ENCODE results near the gene ANKH. TPM values are rescaled to one million over a fixed set of nuclear protein-coding genes. Genes with fewer than 3 reads are reported as not detected.
"Not testable (repeated sequence)": the region's sequence is repeated elsewhere in the genome, so short reads cannot be mapped to it uniquely, and the experiment has no call there.

ANKH gene
- total and polyA plus RNA-seq, 8 donors: 3.6 to 115 (median 14.3) TPM

- H3K9me3 ChIP-seq: no peaks in the 10 kb centered on the region
- H3K27ac ChIP-seq: no peak overlapping the region
- intact Hi-C loops (cut with DNase I; ENCODE audit: low total_unique reads): no loop called here
- peaks cover 0 to 18% (median 0%) of the 10 kb centered on the region in 4 donors for H3K36me3 ChIP-seq
- TF ChIP-seq, protein P1, sequence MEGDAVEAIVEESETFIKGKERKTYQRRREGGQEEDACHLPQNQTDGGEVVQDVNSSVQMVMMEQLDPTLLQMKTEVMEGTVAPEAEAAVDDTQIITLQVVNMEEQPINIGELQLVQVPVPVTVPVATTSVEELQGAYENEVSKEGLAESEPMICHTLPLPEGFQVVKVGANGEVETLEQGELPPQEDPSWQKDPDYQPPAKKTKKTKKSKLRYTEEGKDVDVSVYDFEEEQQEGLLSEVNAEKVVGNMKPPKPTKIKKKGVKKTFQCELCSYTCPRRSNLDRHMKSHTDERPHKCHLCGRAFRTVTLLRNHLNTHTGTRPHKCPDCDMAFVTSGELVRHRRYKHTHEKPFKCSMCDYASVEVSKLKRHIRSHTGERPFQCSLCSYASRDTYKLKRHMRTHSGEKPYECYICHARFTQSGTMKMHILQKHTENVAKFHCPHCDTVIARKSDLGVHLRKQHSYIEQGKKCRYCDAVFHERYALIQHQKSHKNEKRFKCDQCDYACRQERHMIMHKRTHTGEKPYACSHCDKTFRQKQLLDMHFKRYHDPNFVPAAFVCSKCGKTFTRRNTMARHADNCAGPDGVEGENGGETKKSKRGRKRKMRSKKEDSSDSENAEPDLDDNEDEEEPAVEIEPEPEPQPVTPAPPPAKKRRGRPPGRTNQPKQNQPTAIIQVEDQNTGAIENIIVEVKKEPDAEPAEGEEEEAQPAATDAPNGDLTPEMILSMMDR (IDR thresholded peaks at IDR 0.05): no peak
- TF ChIP-seq EP300 (IDR thresholded peaks at IDR 0.05): no peak
- TF ChIP-seq POLR2A (IDR thresholded peaks at IDR 0.05): no peak
- no peak for TF ChIP-seq POLR2AphosphoS5 (IDR thresholded peaks at IDR 0.05)
- no peak overlapping the region for H3K4me3 ChIP-seq
- no peak for DNase-seq
- peaks cover 0 to 15% (median 4%) of the 10 kb centered on the region in 4 donors for H3K4me1 ChIP-seq
- no peaks in the 10 kb centered on the region for H3K27me3 ChIP-seq
- WGBS, 5 donors: 35 to 58% (median 45%) methylated on average over 9 of the region's 9 CpGs
Measured at GRCh38 chr5:14850419-14851049, 21.0 kb downstream of the ANKH start.

- DNase-seq: no peak
- H3K27me3 ChIP-seq: no peaks in the 10 kb centered on the region
- peaks cover 0 to 15% (median 4%) of the 10 kb centered on the region in 4 donors for H3K4me1 ChIP-seq
- TF ChIP-seq POLR2AphosphoS5 (IDR thresholded peaks at IDR 0.05) (no peak), POLR2A (IDR thresholded peaks at IDR 0.05) (no peak), EP300 (IDR thresholded peaks at IDR 0.05) (no peak)
- TF ChIP-seq, protein P1 (IDR thresholded peaks at IDR 0.05): no peak
- peaks cover 0 to 18% (median 0%) of the 10 kb centered on the region in 4 donors for H3K36me3 ChIP-seq
- intact Hi-C loops (cut with DNase I; ENCODE audit: low total_unique reads): no loop called here
- no peak overlapping the region for H3K4me3 ChIP-seq
- no peak overlapping the region for H3K27ac ChIP-seq
- H3K9me3 ChIP-seq: no peaks in the 10 kb centered on the region
- WGBS, 5 donors: 89 to 93% (median 90%) methylated on average over 14 of the region's 14 CpGs
Measured at GRCh38 chr5:14849516-14850294, 21.9 kb downstream of the ANKH start.

DNA sequence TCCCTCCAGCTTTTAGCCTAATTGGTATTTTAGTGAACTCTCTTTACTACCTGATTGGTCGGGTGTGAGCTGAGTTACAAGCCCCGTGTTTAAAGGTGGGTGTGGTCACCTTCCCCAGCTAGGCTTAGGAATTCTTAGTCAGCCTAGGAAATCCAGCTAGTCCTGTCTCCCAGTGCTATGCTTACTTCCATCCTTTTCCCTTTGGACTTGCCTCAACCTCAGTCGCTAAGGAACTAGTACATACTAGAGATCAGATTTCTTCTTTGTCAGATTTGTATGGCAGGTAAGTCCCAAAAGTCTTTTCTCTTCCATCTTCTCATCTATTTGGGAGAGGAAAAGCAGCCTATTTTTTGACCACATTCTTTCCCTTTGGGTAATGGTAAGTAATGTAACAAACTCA lies 22.6 kb downstream of the ANKH start:
- intact Hi-C loops (cut with DNase I; ENCODE audit: low total_unique reads); H3K27ac ChIP-seq; H3K27me3 ChIP-seq; DNase-seq; H3K9me3 ChIP-seq; H3K4me3 ChIP-seq: not testable (repeated sequence)
- peaks cover 0 to 15% (median 4%) of the 10 kb centered on the region in 4 donors for H3K4me1 ChIP-seq
- H3K36me3 ChIP-seq: peaks cover 0 to 18% (median 0%) of the 10 kb centered on the region in 4 donors
- 65 to 77% (median 67%) methylated on average over 3 of the region's 3 CpGs for WGBS, 5 donors

DNA sequence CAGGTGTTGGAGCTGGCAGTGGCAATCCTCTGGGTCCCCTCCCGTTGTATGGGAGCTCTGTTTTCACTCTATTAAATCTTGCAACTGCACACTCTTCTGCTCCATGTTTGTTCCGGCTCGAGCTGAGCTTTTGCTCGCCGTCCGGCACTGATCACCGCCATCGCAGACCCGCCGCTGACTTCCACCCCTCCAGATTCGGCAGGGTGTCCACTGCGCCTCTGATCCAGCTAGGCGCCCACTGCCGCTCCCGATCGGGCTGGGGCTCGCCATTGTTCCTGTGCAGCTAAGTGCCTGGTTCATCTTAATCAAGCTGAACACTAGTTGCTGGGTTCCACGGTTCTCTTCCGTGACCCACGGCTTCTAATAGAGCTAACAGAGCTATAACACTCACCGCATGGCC lies 23.2 kb downstream of the ANKH start:
- H3K4me3 ChIP-seq: no peak overlapping the region
- no peaks in the 10 kb centered on the region for H3K9me3 ChIP-seq
- TF ChIP-seq POLR2AphosphoS5 (IDR thresholded peaks at IDR 0.05) (no peak), POLR2A (IDR thresholded peaks at IDR 0.05) (no peak), EP300 (IDR thresholded peaks at IDR 0.05) (no peak)
- TF ChIP-seq, protein P1 (IDR thresholded peaks at IDR 0.05): no peak
- H3K27me3 ChIP-seq: no peaks in the 10 kb centered on the region
- peaks cover 0 to 15% (median 4%) of the 10 kb centered on the region in 4 donors for H3K4me1 ChIP-seq
- 95 to 98% (median 97%) methylated on average over 21 of the region's 21 CpGs for WGBS, 5 donors
- peaks cover 0 to 18% (median 0%) of the 10 kb centered on the region in 4 donors for H3K36me3 ChIP-seq
- no peak for DNase-seq
- no peak overlapping the region for H3K27ac ChIP-seq
- intact Hi-C loops (cut with DNase I; ENCODE audit: low total_unique reads): no loop called here
